HL-60 (cell line): ENCODE data around the gene MAP1LC3A.

Source experiments
- POLR2AphosphoS5 ChIP-seq: IDR thresholded peaks from 2 replicates; pipeline ENCODE4 v1.6.1; 2012; ENCODE audit warnings: low read depth
- TF ChIP-seq, protein P1 (sequence below): IDR thresholded peaks from one replicate; pipeline ENCODE4 v1.5.1; 2011; ENCODE audit warnings: low read length, control low read depth, inconsistent platforms; ENCODE audit not compliant: insufficient read depth

DNA sequence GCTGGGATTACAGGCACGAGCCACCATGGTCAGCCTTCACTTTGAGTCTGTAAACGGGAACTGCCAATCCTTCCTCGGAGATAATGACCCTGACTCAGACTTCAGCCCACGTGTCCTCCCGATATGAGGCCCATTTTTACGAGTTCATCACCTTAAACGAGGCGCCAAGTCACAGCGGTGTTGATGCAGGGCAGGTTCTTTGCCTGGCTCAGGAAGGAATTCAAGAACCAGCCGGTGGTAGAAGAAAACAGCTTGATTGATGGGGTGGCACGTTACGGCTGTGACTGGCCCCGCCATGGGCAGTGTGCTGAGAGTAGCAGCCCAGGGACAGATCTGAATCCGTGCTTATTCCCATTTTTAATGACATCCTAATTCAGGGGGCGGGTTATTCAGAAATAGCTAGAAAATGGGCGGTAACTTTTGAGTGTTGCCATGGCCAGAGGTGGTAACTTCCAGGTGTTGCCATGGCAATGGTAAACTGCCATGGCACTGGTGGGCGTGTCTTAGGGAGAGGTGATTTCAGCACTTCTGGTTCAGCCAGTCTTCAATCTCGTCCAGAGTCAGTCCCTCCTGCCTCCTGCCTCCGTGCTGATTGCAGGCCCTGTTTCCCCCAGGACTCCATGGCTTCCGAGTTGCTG, 9.1 kb upstream of the MAP1LC3A start:
- TF ChIP-seq, protein P1, sequence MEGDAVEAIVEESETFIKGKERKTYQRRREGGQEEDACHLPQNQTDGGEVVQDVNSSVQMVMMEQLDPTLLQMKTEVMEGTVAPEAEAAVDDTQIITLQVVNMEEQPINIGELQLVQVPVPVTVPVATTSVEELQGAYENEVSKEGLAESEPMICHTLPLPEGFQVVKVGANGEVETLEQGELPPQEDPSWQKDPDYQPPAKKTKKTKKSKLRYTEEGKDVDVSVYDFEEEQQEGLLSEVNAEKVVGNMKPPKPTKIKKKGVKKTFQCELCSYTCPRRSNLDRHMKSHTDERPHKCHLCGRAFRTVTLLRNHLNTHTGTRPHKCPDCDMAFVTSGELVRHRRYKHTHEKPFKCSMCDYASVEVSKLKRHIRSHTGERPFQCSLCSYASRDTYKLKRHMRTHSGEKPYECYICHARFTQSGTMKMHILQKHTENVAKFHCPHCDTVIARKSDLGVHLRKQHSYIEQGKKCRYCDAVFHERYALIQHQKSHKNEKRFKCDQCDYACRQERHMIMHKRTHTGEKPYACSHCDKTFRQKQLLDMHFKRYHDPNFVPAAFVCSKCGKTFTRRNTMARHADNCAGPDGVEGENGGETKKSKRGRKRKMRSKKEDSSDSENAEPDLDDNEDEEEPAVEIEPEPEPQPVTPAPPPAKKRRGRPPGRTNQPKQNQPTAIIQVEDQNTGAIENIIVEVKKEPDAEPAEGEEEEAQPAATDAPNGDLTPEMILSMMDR, result no peak
- TF ChIP-seq POLR2AphosphoS5, result no peak
